ENCODE results near the gene HDLBP. TPM values are rescaled to one million over a fixed set of nuclear protein-coding genes. Genes with fewer than 3 reads are reported as not detected.

The HDLBP gene
- total RNA-seq, 4 donors from 2014 or later, result 383 to 486 (median 444) TPM

- no peak overlapping the region for H3K27ac ChIP-seq
- H3K27me3 ChIP-seq, result no peaks in the 10 kb centered on the region
- no peak for DNase-seq
- intact Hi-C loops (cut with DNase I; ENCODE audit: low total_unique reads) (no loop called here), in situ Hi-C loops (cut with MboI; ENCODE audit: low sequenced_read_pairs in 4 of 4) (no loop called here)
- no peaks in the 10 kb centered on the region for H3K36me3 ChIP-seq
- TF ChIP-seq POLR2A (IDR thresholded peaks at IDR 0.05) (no peak), CTCF (IDR thresholded peaks at IDR 0.05 in 4 of 5, conservative IDR thresholded peaks at IDR 0.05 in 1 of 5) (no peak)
- no peak for ATAC-seq
- H3K9me3 ChIP-seq, result no peaks in the 10 kb centered on the region
- no peaks in the 10 kb centered on the region for H3K4me1 ChIP-seq
- H3K4me3 ChIP-seq, result no peak overlapping the region
Observed at GRCh38 chr2:241202268-241202585, 113.2 kb downstream of the HDLBP start.

- no peaks in the 10 kb centered on the region for H3K27me3 ChIP-seq
- DNase-seq (no peak), ATAC-seq (no peak)
- intact Hi-C loops (cut with DNase I; ENCODE audit: low total_unique reads), result no loop called here
- in situ Hi-C loops (cut with MboI; ENCODE audit: low sequenced_read_pairs in 4 of 4), result no loop called here
- H3K4me1 ChIP-seq, result no peaks in the 10 kb centered on the region
- TF ChIP-seq CTCF (IDR thresholded peaks at IDR 0.05 in 4 of 5, conservative IDR thresholded peaks at IDR 0.05 in 1 of 5) (no peak), POLR2A (IDR thresholded peaks at IDR 0.05) (no peak)
- no peak overlapping the region for H3K4me3 ChIP-seq
- H3K9me3 ChIP-seq, result no peaks in the 10 kb centered on the region
- no peaks in the 10 kb centered on the region for H3K36me3 ChIP-seq
- H3K27ac ChIP-seq, result no peak overlapping the region
Observed at GRCh38 chr2:241201445-241202267, 113.8 kb downstream of the HDLBP start.

GRCh38 chr2:241200822-241201395 lies 114.6 kb downstream of the HDLBP start:
- in situ Hi-C loops (cut with MboI; ENCODE audit: low sequenced_read_pairs in 4 of 4), result no loop called here

DNA sequence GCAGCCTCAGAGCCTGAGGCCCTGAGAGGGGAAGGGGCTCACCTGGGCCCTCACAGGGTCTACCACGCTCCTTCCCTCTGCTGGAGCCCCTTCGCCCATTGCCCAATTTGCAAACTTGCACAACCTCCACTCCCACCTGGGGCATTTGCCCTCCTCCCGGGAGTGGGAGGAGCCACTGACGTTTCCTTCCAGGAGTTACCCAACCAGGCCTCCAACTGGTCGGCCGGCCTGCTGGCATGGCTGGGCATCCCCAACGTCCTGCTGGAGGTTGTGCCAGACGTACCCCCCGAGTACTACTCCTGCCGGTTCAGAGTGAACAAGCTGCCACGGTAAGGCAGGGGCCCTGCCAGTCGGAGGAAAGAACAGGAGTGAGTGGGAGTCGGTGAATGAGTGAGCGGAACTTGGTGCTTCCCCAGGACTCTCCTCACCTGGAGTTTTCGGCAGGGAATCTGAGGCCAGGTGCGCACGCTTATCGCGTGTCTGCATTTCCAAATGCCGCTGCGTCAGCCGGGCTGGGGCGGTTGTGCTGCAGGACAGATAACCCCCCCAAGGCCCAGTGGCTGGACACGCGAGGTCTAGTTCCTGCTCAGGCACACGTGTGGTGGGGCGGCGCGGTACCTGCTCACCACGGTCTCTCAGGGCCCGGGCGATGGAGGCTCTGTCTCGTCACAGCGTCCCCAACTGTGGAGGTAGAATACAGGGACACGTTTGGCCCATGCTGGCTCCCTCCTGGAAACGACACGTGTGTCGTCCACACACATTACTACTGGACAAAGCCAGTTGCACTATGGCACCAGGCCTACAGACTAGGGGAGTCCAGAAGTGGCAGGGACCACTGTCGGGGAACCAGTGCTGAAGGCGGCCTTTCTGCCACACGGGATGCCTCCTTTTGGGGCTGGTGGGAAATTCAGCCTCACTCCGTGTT lies 115.3 kb downstream of the HDLBP start:
- ATAC-seq, result no peak
- intact Hi-C loops (cut with DNase I; ENCODE audit: low total_unique reads), result no loop called here
- TF ChIP-seq POLR2A (IDR thresholded peaks at IDR 0.05) (no peak), CTCF (IDR thresholded peaks at IDR 0.05 in 4 of 5, conservative IDR thresholded peaks at IDR 0.05 in 1 of 5) (no peak)
- Histone ChIP-seq H3K36me3 (no peaks in the 10 kb centered on the region), H3K27me3 (no peaks in the 10 kb centered on the region), H3K4me3 (no peak overlapping the region), H3K27ac (no peak overlapping the region), H3K4me1 (no peaks in the 10 kb centered on the region), H3K9me3 (no peaks in the 10 kb centered on the region)
- in situ Hi-C loops (cut with MboI; ENCODE audit: low sequenced_read_pairs in 4 of 4), result no loop called here
- DNase-seq, result no peak

More at GRCh38 chr2:241200822-241201395, 114.6 kb downstream of the HDLBP start:
- DNase-seq, result no peak
- no peak for ATAC-seq
- intact Hi-C loops (cut with DNase I; ENCODE audit: low total_unique reads), result no loop called here
- H3K9me3 ChIP-seq, result no peaks in the 10 kb centered on the region
- no peak overlapping the region for H3K4me3 ChIP-seq
- H3K4me1 ChIP-seq, result no peaks in the 10 kb centered on the region
- H3K27ac ChIP-seq, result no peak overlapping the region
- no peak for TF ChIP-seq CTCF (IDR thresholded peaks at IDR 0.05 in 4 of 5, conservative IDR thresholded peaks at IDR 0.05 in 1 of 5)
- no peak for TF ChIP-seq POLR2A (IDR thresholded peaks at IDR 0.05)
- no peaks in the 10 kb centered on the region for H3K36me3 ChIP-seq
- H3K27me3 ChIP-seq, result no peaks in the 10 kb centered on the region

Measured in gastrocnemius medialis (tissue), 4 donors.